Endodermal cell (in vitro differentiated cells): ENCODE results near the gene PACRG. TPM values are rescaled to one million over a fixed set of nuclear protein-coding genes. Genes with fewer than 3 reads are reported as not detected.

Experiments
- DNase-seq: peaks from one replicate; pipeline ENCODE4 v3.0.0-alpha.2; 2017
- H3K27ac ChIP-seq: 2 replicates; pipeline ENCODE4 v1.5.1; 2013; ENCODE audit warnings: mild to moderate bottlenecking, low read depth, low read length, moderate library complexity
- H3K27me3 ChIP-seq: 2 replicates; pipeline ENCODE4 v1.6.1; 2013; ENCODE audit warnings: mild to moderate bottlenecking, low read length, moderate library complexity; ENCODE audit not compliant: insufficient read depth, control insufficient read depth, poor library complexity, severe bottlenecking
- H3K36me3 ChIP-seq: 2 replicates; pipeline ENCODE4 v1.7.0; 2013; ENCODE audit warnings: mild to moderate bottlenecking, low read length, moderate library complexity; ENCODE audit not compliant: control insufficient read depth, insufficient read depth
- H3K4me1 ChIP-seq: one replicate; pipeline ENCODE4 v1.7.0; 2013; ENCODE audit warnings: low read length; ENCODE audit not compliant: control insufficient read depth, insufficient read depth
- H3K4me3 ChIP-seq: 2 replicates; pipeline ENCODE4 v1.5.1; 2013; ENCODE audit warnings: mild to moderate bottlenecking, low read length, moderate library complexity
- H3K9ac ChIP-seq: 2 replicates; pipeline ENCODE4 v1.6.1; 2013; ENCODE audit warnings: mild to moderate bottlenecking, low read length, moderate library complexity; ENCODE audit not compliant: poor library complexity, severe bottlenecking; ENCODE audit errors: extremely low read depth
- H3K9me3 ChIP-seq: 2 replicates; pipeline ENCODE4 v1.6.1; 2013; ENCODE audit warnings: mild to moderate bottlenecking, low read length, moderate library complexity; ENCODE audit not compliant: control insufficient read depth
- H3K27ac Mint-ChIP-seq: 2 replicates; pipeline ENCODE4 v1.8.0; 2020; ENCODE audit warnings: mixed read lengths
- H3K27me3 Mint-ChIP-seq: 2 replicates; pipeline ENCODE4 v1.8.0; 2021; ENCODE audit warnings: mild to moderate bottlenecking, mixed read lengths; ENCODE audit not compliant: insufficient read depth
- H3K36me3 Mint-ChIP-seq: 2 replicates; pipeline ENCODE4 v1.8.0; 2020; ENCODE audit warnings: low read depth, mixed read lengths
- H3K4me1 Mint-ChIP-seq: 2 replicates; pipeline ENCODE4 v1.8.0; 2020; ENCODE audit warnings: mixed read lengths
- H3K4me3 Mint-ChIP-seq: 2 replicates; pipeline ENCODE4 v1.8.0; 2020; ENCODE audit warnings: mild to moderate bottlenecking, moderate library complexity, mixed read lengths
- H3K9me3 Mint-ChIP-seq: 2 replicates; pipeline ENCODE4 v1.8.0; 2020; ENCODE audit warnings: mild to moderate bottlenecking, mixed read lengths
- WGBS, 2 experiments: methylation state at CpG; one replicate each; pipeline versions ENCODE4 v1.1.5 to v1.1.7; 2013; ENCODE audit warnings: missing lambda C conversion rate in 2 of 2, mixed read lengths in 1 of 2; ENCODE audit not compliant: insufficient coverage in 1 of 2, insufficient read length in 1 of 2; 5-methylcytosine and 5-hydroxymethylcytosine counted together
- total RNA-seq, 2 donors: library from RNA; stranded (reverse); fragmentation: NEBNext Ultra II Directional in 1 of 2; extraction: Animal tissue kit (Norgen Biotek cat#: 25700) in 1 of 2; gene quantifications; 2 replicates in 1 of 2; 3 replicates in 1 of 2; pipeline ENCODE4 v1.2.1, GENCODE V29; 2021
- TF ChIP-seq, protein P1 (sequence below): fragments of 200-600 bp; sonication (generic); conservative IDR thresholded peaks from 2 replicates; pipeline ENCODE4 v1.5.0; 2021; ENCODE audit warnings: antibody characterized with exemption, mild to moderate bottlenecking

Gene PACRG
- total RNA-seq, 2 donors from 2014 or later = 0.42 to 0.44 TPM

DNA sequence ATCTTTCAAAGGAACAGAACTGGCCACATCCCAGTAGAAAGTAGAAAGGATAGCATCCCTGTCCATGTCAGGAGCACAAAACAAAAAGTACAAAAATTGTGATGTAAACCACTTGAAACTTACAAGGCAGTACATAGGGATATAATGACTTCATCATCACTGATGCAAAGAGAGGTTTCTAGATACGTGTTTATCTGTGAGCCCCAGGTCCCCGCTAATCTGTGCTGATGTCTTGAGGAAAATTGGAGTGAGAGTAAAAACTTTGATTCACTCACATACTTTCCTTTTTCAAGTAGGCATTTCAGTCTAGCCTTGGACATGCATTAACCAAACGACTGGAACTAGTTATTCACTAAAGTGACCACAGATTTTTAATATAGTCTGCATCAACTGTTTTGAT lies 470.1 kb downstream of the PACRG start:
- no peaks in the 10 kb centered on the region for H3K4me1 ChIP-seq
- DNase-seq = no peak
- no peaks in the 10 kb centered on the region for H3K36me3 ChIP-seq
- 93 to 100% methylated on average over 1 to 3 of the region's 3 CpGs for WGBS, 2 experiments
- Mint-ChIP-seq H3K4me1 (no peaks in the 10 kb centered on the region), H3K27ac (no peak overlapping the region), H3K9me3 (no peaks in the 10 kb centered on the region), H3K27me3 (no peaks in the 10 kb centered on the region), H3K4me3 (no peak overlapping the region), H3K36me3 (no peaks in the 10 kb centered on the region)
- TF ChIP-seq, protein P1, sequence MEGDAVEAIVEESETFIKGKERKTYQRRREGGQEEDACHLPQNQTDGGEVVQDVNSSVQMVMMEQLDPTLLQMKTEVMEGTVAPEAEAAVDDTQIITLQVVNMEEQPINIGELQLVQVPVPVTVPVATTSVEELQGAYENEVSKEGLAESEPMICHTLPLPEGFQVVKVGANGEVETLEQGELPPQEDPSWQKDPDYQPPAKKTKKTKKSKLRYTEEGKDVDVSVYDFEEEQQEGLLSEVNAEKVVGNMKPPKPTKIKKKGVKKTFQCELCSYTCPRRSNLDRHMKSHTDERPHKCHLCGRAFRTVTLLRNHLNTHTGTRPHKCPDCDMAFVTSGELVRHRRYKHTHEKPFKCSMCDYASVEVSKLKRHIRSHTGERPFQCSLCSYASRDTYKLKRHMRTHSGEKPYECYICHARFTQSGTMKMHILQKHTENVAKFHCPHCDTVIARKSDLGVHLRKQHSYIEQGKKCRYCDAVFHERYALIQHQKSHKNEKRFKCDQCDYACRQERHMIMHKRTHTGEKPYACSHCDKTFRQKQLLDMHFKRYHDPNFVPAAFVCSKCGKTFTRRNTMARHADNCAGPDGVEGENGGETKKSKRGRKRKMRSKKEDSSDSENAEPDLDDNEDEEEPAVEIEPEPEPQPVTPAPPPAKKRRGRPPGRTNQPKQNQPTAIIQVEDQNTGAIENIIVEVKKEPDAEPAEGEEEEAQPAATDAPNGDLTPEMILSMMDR = no peak
- no peak overlapping the region for H3K9ac ChIP-seq
- H3K27me3 ChIP-seq = no peaks in the 10 kb centered on the region
- no peaks in the 10 kb centered on the region for H3K9me3 ChIP-seq
- H3K27ac ChIP-seq = no peak overlapping the region
- no peak overlapping the region for H3K4me3 ChIP-seq

- H3K27me3 ChIP-seq = no peaks in the 10 kb centered on the region
- TF ChIP-seq, protein P1 = no peak
- no peak for DNase-seq
- no peaks in the 10 kb centered on the region for H3K4me1 ChIP-seq
- H3K4me1 Mint-ChIP-seq = no peaks in the 10 kb centered on the region
- H3K9ac ChIP-seq = no peak overlapping the region
- H3K36me3 Mint-ChIP-seq = no peaks in the 10 kb centered on the region
- 90 to 95% methylated on average over 6 of the region's 6 CpGs for WGBS, 2 experiments
- H3K4me3 ChIP-seq = no peak overlapping the region
- H3K36me3 ChIP-seq = no peaks in the 10 kb centered on the region
- H3K9me3 ChIP-seq = no peaks in the 10 kb centered on the region
- H3K27ac ChIP-seq = no peak overlapping the region
- no peak overlapping the region for H3K27ac Mint-ChIP-seq
- H3K4me3 Mint-ChIP-seq = no peak overlapping the region
- no peaks in the 10 kb centered on the region for H3K9me3 Mint-ChIP-seq
- H3K27me3 Mint-ChIP-seq = no peaks in the 10 kb centered on the region
These were observed 470.6 kb downstream of the PACRG start for GRCh38 chr6:163198396-163198795.

- H3K27ac Mint-ChIP-seq = no peak overlapping the region
- no peaks in the 10 kb centered on the region for H3K36me3 ChIP-seq
- 85% methylated on average over 4 of the region's 4 CpGs; no CpG with 5 or more reads in 1 of the 2 experiments for WGBS, 2 experiments
- no peaks in the 10 kb centered on the region for H3K36me3 Mint-ChIP-seq
- H3K9ac ChIP-seq = no peak overlapping the region
- no peaks in the 10 kb centered on the region for H3K4me1 Mint-ChIP-seq
- H3K27me3 Mint-ChIP-seq = no peaks in the 10 kb centered on the region
- no peaks in the 10 kb centered on the region for H3K27me3 ChIP-seq
- no peak for DNase-seq
- no peaks in the 10 kb centered on the region for H3K4me1 ChIP-seq
- no peaks in the 10 kb centered on the region for H3K9me3 Mint-ChIP-seq
- H3K4me3 ChIP-seq = no peak overlapping the region
- H3K27ac ChIP-seq = peak overlapping the region; percentile 18
- H3K4me3 Mint-ChIP-seq = no peak overlapping the region
- H3K9me3 ChIP-seq = no peaks in the 10 kb centered on the region
- TF ChIP-seq, protein P1 = no peak
These were observed 471.6 kb downstream of the PACRG start for GRCh38 chr6:163199371-163199770.
